CD4-positive, alpha-beta T cell treated with Interleukin-21 for 1 hour (primary cell): Measurements from ENCODE around the gene PPP2R5D.
A peak's percentile ranks its signal among the peaks of the same experiment; 100 is the strongest.
"Not testable (repeated sequence)": the region's sequence is repeated elsewhere in the genome, so short reads cannot be mapped to it uniquely, and the experiment has no call there.

Experiments
- DNase-seq: peaks from one replicate; pipeline ENCODE4 v3.0.0-alpha.2; 2020

The PPP2R5D gene

GRCh38 chr6:42984001-42984923, at the start of gene PPP2R5D:
TSS of gene PPP2R5D (plus strand) at chr6:42984570. CDS start at chr6:42984678, 108 bp downstream.
- DNase-seq = peak; percentile 99

DNA sequence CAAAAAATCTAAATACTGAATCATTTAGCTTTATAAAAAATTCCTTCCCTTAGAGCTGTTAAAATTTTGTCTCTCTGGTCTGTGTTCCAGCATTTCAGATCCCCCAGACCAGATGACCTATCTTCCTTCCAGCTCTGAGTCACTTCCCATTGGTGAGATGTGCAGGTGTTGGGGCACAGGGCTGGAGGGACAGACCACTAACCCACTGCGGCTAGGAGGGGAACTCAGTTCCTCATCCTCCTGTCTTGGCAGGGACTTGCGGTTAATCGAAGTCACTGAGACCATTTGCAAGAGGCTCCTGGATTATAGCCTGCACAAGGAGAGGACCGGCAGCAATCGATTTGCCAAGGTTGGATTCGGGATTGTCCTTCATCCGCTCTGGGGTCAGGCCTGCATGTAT, 49.0 kb upstream of the PPP2R5D start:
- DNase-seq = no peak

- DNase-seq = no peak
Observed at GRCh38 chr6:42936398-42936797, 48.0 kb upstream of the PPP2R5D start.

DNA sequence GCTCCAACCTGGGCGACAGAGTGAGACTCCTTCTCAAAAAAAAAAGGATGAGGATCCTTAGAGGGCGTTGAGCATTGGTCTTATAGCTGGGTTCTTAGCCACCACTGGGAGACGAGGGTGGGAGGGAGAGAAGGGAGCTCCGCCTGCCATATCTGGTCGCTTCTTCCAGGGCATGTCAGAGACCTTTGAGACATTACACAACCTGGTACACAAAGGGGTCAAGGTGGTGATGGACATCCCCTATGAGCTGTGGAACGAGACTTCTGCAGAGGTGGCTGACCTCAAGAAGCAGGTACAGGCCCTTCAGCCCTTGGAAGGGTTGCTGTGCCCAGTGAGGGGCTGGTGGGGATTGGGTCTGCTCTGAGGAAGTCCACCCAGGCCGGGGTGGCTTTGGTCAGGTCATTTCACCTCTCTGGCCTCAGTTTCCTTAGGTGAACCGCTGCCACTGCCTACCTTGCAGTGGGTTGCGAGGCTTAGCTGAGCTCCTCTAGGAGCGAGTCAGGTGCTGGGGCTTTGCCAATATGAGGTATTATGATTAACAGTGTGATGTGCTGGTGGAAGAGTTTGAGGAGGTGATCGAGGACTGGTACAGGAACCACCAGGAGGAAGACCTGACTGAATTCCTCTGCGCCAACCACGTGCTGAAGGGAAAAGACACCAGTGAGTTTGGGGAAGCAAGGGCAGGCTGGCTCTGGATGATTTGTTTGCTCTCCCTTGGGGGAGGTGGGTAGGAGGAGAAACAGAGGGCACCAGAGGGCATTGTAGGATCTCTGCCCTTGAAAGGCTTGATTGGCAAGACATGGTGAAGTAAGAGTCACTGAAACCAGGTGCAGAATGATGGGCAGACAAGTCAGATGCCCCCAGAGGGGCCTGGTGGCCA, 46.6 kb upstream of the PPP2R5D start:
- no peak for DNase-seq

DNA sequence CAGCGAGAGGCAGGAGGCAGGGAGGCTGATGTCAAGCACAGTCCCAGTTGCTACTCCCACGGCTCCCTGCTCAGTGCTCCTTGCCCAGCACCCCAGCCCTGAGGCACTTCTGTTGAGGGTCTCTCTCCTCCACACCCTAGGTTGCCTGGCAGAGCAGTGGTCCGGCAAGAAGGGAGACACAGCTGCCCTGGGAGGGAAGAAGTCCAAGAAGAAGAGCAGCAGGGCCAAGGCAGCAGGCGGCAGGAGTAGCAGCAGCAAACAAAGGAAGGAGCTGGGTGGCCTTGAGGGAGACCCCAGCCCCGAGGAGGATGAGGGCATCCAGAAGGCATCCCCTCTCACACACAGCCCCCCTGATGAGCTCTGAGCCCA, 46.0 kb upstream of the PPP2R5D start:
- no peak for DNase-seq

GRCh38 chr6:42938987-42939809, 45.2 kb upstream of the PPP2R5D start:
- no peak for DNase-seq

DNA sequence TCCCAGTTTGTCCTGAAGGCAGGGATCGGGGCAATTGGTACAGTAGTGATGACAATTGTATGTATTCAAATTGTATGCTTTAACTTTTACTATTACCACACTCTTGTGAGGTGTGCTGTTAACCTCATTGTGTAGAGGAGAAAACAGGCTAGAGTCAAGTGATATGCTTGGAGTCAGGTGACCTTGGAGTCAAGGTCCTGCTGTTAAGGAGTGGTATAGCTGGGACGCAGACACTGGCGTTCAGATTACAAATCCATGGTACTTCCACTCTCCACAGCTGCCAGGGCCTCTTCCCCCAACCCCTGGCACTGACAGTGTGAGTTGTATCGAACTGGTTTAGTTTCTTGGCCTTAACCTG, 44.6 kb upstream of the PPP2R5D start:
- DNase-seq = no peak

DNA sequence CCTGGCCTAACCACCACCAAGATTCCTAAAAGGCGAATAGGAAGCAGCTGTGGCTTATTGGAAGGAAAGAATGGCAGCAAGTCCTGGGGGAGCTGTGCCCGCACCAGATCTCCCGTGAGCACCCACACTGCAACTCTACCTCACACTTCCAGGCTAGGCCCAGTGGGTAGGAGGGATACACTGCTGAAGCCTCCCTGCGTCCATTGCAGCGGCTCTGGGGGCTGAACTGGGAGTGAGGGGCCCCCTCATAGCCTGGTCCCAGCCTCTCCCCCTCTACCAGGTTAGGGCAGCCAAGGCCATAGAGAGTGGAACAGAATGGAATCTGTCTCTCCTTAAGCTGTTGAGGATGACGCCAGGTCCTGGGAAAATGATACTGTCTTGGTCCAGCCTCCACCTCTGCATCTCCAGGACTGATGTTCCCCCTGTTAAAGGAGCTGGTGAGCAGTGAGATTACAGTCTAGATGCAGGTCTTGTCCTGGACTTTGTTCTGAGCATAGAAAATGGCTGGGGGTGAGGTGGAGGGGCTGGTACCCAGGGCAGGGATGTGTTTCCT, 43.8 kb upstream of the PPP2R5D start:
- DNase-seq = no peak

- DNase-seq = not testable (repeated sequence)
Observed at GRCh38 chr6:42941356-42941755, 43.0 kb upstream of the PPP2R5D start.

GRCh38 chr6:42942444-42942843, 41.9 kb upstream of the PPP2R5D start:
- no peak for DNase-seq

GRCh38 chr6:42947950-42948349, 36.4 kb upstream of the PPP2R5D start:
- no peak for DNase-seq

- DNase-seq = no peak
Observed at GRCh38 chr6:42952389-42952788, 32.0 kb upstream of the PPP2R5D start.

- not testable (repeated sequence) for DNase-seq
Observed at GRCh38 chr6:42954405-42954804, 30.0 kb upstream of the PPP2R5D start.

GRCh38 chr6:42958125-42958524, 26.2 kb upstream of the PPP2R5D start:
- DNase-seq = no peak

DNA sequence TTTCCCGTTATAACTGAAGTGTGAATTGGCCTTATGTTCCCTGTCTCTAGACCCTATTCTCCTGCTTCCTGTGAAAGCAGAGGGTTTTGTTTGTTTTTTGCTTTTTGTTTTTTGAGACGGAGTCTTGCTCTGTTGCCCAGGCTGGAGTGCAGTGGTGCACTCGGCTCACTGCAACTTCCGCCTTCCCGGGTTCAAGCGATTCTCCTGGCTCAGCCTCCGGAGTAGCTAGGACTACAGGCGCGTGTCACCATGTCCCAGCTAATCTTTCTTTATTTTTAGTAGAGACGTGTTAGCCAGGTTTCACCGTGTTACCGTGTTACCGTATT, 24.5 kb upstream of the PPP2R5D start:
- DNase-seq = no peak

- DNase-seq = peak; percentile 20
Observed at GRCh38 chr6:42960243-42961019, 23.9 kb upstream of the PPP2R5D start, which contains the start of gene GNMT. TSS of gene GNMT (plus strand) at chr6:42960754. CDS start at chr6:42960768, 14 bp downstream.

- DNase-seq = no peak
Observed at GRCh38 chr6:42961020-42961470, 23.3 kb upstream of the PPP2R5D start.

DNA sequence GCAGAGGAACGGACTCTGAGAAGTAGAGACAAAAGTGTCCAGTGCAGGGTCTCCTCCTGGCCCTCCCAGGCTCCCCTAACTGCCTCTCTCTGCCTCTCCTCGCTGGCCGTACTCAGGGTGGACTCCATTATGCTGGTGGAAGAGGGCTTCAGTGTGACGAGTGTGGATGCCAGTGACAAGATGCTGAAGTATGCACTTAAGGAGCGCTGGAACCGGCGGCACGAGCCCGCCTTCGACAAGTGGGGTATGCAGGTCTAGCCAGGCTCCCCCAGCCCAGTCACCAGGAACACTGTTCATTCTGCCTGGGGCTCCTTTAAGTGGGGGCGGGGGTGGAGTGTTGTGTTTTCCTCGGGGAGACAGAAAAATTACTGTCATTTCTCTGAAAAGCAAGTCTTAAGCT, 22.3 kb upstream of the PPP2R5D start:
- DNase-seq = no peak

DNA sequence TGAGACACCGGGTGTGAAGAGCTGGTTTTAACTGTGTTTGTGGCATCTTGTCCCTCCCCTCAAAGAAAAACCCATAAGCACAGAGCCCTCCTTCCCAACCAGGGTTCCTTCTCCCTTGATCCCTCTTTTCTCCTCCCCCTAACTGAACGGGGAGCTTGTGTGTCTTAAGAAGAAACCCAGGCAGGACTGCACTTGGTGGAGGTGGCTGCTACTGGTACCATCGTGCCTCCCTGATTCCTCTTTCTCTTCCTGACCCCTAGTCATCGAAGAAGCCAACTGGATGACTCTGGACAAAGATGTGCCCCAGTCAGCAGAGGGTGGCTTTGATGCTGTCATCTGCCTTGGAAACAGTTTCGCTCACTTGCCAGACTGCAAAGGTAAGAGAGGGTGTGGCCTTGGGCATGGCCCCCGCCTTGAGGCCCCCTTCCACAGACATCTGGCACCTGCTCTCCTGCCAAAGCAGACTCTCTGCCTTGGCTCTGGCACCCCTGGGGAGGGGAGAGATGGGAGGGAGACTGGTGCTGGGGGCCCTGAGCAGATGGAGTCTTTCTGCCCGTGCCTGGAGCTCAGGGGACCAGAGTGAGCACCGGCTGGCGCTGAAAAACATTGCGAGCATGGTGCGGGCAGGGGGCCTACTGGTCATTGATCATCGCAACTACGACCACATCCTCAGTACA, 21.7 kb upstream of the PPP2R5D start:
- no peak for DNase-seq

DNA sequence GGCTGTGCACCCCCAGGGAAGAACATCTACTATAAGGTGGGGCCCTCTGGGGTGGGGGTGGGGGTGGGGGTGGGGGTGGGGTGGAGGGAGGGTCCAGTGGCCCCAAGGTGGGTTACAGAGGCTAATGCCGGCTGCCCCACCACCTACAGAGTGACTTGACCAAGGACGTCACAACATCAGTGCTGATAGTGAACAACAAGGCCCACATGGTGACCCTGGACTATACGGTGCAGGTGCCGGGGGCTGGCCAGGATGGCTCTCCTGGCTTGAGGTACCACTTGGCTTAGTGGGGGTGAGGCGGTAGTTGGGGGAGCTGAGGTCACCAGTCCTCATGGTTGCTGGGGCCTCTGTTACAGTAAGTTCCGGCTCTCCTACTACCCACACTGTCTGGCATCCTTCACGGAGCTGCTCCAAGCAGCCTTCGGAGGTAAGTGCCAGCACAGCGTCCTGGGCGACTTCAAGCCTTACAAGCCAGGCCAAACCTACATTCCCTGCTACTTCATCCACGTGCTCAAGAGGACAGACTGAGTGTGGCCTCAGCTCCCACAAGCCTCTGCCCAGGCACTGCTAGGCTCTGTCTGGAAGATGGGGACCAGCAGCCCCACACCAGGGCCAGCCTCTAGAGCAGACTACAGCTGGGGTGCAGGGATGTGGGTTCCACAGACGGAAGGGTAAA, 21.1 kb upstream of the PPP2R5D start:
- DNase-seq = no peak
